Fibroblast of mammary gland (primary cell): ENCODE results near the gene GLUD1.
"Not testable (repeated sequence)": the region's sequence is repeated elsewhere in the genome, so short reads cannot be mapped to it uniquely, and the experiment has no call there.

Experiments used
- DNase-seq: peaks from one replicate; pipeline ENCODE4 v3.0.0-alpha.2; 2010; ENCODE audit warnings: low read depth
- H3K4me3 ChIP-seq: 2 replicates; pipeline ENCODE4 v1.5.1; 2011; ENCODE audit warnings: low read depth, mild to moderate bottlenecking, low read length, moderate library complexity; ENCODE audit not compliant: control insufficient read depth
- TF ChIP-seq, protein P1 (sequence below): conservative IDR thresholded peaks from 2 replicates; pipeline ENCODE4 v1.5.1; 2011; ENCODE audit warnings: low read depth, low read length, inconsistent platforms; ENCODE audit not compliant: control insufficient read depth, insufficient read depth

The GLUD1 gene

GRCh38 chr10:87105446-87106124, 10.9 kb upstream of the GLUD1 start:
- H3K4me3 ChIP-seq: no peak overlapping the region
- no peak for DNase-seq
- TF ChIP-seq, protein P1, sequence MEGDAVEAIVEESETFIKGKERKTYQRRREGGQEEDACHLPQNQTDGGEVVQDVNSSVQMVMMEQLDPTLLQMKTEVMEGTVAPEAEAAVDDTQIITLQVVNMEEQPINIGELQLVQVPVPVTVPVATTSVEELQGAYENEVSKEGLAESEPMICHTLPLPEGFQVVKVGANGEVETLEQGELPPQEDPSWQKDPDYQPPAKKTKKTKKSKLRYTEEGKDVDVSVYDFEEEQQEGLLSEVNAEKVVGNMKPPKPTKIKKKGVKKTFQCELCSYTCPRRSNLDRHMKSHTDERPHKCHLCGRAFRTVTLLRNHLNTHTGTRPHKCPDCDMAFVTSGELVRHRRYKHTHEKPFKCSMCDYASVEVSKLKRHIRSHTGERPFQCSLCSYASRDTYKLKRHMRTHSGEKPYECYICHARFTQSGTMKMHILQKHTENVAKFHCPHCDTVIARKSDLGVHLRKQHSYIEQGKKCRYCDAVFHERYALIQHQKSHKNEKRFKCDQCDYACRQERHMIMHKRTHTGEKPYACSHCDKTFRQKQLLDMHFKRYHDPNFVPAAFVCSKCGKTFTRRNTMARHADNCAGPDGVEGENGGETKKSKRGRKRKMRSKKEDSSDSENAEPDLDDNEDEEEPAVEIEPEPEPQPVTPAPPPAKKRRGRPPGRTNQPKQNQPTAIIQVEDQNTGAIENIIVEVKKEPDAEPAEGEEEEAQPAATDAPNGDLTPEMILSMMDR: no peak

GRCh38 chr10:87104727-87105126, 10.1 kb upstream of the GLUD1 start:
- H3K4me3 ChIP-seq, DNase-seq: not testable (repeated sequence)

DNA sequence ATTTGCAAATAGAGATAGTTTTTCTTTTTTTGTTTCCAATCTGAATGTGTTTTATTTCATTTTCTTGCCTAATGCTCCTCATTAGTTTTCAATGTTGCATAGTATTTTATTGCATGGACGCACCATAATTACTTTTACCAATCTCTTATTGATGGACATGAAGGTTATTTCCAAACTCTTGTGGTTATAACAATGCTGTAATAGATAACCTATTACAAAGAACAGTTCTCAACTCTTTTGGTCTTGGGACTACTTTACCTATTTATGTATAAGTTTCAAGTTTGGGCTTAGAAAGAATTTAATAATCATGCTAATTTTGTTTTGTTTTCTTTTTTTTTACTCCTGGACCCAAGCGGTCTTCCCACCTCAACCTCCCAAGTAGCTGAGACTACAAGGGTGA, 7.4 kb upstream of the GLUD1 start:
- no peak for DNase-seq
- TF ChIP-seq, protein P1: no peak
- H3K4me3 ChIP-seq: no peak overlapping the region

- peak; percentile 85 for DNase-seq
- TF ChIP-seq, protein P1: no peak
- peak overlapping the region; percentile 63 for H3K4me3 ChIP-seq
Measured at GRCh38 chr10:87095236-87095945, 748 bp upstream of the GLUD1 start.

DNA sequence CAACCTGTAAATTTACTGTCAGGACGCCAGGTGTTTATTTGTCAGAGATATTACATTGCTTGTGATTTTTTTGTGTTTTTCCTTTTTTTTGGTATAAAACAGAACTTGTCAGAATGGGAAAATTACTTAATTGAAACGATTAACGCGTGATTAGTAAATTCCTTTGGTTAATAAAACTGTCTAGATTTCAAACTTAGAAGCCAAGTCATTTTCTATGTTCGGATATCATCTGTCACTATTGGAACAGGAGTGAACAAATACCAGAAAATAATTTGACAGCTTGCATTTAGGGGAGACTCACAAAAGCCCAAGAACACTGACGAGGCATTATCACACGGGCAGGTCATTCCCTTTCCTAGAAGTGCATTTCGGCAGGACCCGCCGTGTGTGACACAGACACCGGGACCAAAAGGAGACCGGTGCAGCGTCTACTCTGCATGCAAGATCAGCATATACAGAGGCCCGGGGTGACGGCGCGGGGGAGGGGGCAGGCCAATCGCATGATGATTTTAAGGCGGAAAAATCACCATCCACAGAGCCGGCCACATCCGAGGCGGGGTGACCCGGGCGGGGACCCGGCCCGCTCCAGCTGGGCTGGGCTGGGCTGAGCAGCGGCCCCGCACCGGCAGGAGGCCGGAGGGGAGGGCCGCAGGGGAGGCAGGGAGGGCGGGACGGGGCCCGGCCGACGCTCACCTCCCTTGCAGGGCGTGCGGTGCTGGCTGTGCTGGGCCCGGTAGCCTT, 841 bp downstream of the GLUD1 start:
- peak; percentile 35 for DNase-seq
- TF ChIP-seq, protein P1: no peak
- H3K4me3 ChIP-seq: peak overlapping the region; percentile 74

- TF ChIP-seq, protein P1: no peak
- H3K4me3 ChIP-seq: peak overlapping the region; percentile 74
- DNase-seq: peak; percentile 52
Measured at GRCh38 chr10:87092861-87093631, 1.6 kb downstream of the GLUD1 start.
